ENCODE measurements around the gene KCTD1. TPM values are rescaled to one million over a fixed set of nuclear protein-coding genes. Genes with fewer than 3 reads are reported as not detected.
A peak's percentile ranks its signal among the peaks of the same experiment; 100 is the strongest.

The KCTD1 gene
- total RNA-seq, 2 donors from 2014 or later, result 12.3 to 15.6 TPM

DNA sequence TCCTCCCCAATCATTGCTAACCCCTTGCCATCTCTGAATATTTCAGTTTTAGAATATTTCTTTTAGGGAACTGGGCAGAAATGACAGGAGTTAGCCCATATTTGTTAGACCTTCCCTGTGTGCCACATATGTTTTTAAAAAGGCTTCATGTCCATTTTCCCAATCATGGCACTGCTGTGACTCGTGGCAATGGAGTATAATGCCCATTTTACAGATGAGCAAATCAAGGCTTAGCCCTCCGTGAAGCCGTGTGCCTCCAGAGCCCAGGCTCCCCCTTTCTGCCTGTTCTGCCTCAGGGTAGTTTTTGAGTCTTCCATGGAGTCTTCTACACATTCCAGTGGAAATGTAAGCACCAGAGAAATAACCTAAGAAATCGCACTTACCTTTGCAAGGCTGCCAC is 130.1 kb downstream of the KCTD1 start:
- DNase-seq, result no peak
- intact Hi-C loops (cut with DNase I, micrococcal nuclease), result no loop called here
- ATAC-seq, result no peak

DNA sequence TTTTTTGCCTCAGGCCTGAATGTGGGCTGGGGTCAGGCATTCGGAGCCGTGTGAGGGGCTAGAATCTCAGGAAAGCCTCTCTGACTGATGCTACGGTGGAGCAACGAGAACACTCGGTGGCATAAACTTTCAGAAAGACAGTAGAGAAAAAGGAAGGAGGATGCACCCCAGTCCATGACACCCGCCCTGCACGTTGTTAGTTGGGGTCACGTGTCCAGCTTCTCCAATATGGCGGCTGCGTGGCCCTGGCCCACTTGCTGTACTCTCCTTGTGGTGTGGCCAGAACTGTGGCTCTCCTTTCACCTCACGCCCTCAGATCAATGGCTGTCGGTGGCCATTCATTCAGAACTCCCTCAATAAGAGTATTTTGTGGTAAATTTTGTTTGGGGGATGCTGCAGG is 131.2 kb downstream of the KCTD1 start:
- ATAC-seq (no peak), DNase-seq (no peak)
- intact Hi-C loops (cut with DNase I, micrococcal nuclease), result no loop called here

GRCh38 chr18:26416652-26417150 is 131.7 kb downstream of the KCTD1 start:
- intact Hi-C loops (cut with DNase I, micrococcal nuclease), result no loop called here
- no peak for DNase-seq

GRCh38 chr18:26415631-26416030 is 132.7 kb downstream of the KCTD1 start:
- DNase-seq, result no peak
- ATAC-seq, result no peak
- intact Hi-C loops (cut with DNase I, micrococcal nuclease), result no loop called here

More at GRCh38 chr18:26416652-26417150, 131.7 kb downstream of the KCTD1 start:
- ATAC-seq, result no peak

DNA sequence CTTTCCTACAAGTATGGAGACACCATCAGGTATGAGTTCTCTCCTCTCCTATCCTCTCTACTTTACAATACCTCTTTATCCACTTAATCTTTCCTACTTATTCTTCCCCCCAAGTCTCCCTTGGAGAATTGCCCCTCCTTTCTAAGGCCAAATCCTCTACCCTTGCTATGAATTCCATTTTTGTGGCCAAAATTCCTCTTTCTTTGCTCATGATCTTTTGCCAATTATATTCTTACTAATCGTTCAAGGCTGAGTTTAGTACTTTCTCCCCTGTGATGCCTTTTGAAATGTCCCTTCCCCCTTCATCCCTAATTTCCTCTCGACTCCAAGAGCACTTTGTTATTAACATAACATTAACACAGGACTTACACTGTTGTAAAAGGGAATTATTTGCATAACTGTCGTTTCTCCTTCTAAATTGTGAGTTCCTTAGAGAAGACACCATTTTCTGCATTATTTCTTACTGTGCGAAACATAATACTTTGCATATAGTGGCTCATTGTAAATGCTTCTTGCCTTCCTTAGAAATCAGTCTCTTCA is 133.4 kb downstream of the KCTD1 start:
- DNase-seq, result no peak
- no peak for ATAC-seq
- intact Hi-C loops (cut with DNase I, micrococcal nuclease), result no loop called here

- DNase-seq (no peak), ATAC-seq (no peak)
- intact Hi-C loops (cut with DNase I, micrococcal nuclease), result no loop called here
Observed at GRCh38 chr18:26409091-26409490, 139.3 kb downstream of the KCTD1 start.

- DNase-seq (no peak), ATAC-seq (no peak)
- intact Hi-C loops (cut with DNase I, micrococcal nuclease), result no loop called here
Observed at GRCh38 chr18:26407736-26408601, 140.4 kb downstream of the KCTD1 start.

DNA sequence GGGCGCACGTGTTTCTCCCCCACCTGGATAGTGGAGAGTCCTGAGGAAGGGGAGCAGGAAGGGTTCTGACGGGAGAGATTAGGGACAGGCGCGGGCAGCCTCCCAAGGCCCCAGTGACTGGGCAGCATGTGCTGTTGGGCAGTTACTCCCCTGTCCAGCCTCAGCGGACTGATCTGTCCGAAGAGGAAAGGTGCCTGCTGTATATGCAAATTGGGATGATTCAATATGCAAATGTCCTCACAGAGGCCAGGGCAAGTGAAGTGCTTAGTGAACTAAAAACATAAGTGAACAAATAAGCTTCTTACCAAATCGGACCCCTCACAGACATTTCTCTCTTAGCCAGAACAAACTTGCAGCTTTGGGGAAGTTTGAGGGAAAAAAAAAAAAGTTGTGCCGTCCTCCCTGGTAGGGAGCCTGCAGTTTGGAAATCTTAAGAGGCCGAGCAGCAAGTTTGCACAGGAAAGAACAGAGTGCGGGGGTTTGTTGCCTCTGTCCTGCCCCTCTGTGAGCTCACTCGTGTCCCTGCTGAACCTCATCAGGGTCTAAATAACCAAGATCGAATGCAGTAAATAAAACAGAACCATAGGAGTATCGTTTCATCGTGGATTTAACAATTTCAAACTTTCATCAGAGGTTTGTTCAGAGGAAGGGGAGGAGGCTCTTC is 141.4 kb downstream of the KCTD1 start:
- ATAC-seq (no peak), DNase-seq (no peak)
- intact Hi-C loops (cut with DNase I, micrococcal nuclease), result no loop called here

DNA sequence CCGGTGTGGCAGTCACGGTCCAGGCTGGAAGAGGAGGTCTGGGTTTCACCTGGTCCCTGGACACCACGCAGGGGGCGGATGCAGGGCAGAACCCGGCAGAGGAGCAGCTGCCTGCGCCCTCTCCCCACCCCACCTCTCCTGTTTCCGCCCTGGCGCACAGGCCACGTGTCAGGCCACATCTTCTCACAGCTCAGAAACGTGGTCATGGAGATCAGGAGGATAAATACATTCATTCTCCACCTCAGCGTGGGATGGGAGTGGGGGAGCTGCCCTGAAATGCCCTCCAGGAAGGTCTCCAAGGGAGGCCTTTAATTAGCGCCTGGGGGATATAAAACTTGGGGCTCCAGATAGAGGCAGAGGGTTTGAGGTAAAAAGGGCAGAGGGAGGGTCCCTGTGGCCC is 142.0 kb downstream of the KCTD1 start:
- intact Hi-C loops (cut with DNase I, micrococcal nuclease), result no loop called here
- ATAC-seq (no peak), DNase-seq (no peak)

DNA sequence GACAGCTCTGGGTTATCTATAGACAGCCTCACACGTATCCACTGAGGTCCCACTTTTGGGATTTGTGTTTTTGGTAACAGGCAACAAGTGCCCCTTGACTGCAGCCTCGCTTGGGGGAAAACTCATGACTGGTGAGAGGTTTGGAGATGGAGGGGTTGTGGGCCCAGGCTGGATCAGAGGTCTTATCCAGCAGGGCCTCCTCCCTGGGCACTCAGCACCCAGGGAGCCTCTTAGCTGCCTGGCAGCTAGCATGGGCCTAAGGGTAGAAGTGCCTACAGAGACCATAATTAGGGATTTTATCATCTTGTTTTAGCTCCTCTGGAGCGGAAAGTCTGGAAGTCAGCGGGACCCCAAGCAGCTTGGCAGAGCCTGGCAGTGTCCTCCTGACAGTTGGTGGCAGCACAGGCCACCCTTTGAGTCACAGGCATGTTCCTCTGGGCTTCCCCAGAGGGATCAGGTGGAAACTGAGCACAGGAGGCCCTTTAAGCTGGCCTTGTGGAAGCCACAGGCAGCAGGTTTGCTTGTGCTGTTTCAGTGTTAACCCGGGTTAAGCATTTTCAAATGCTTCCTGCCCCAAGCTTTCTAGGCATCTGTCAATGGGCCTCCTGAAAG is 143.1 kb downstream of the KCTD1 start:
- ATAC-seq, result peak; percentile 44
- peak in 1 of 2 donors; percentile 15 for DNase-seq
- intact Hi-C loops (cut with DNase I, micrococcal nuclease), result no loop called here

Small RNA genes lying within 50 kb of the gene (microRNA-seq; reads per million reads assigned to microRNA genes)
- 0 reads per million in 2 donors for gene MIR8057

All from left colon (tissue), 2 donors.